Esophagus squamous epithelium (tissue), 5 donors: ENCODE results near the gene TNS1. TPM values are rescaled to one million over a fixed set of nuclear protein-coding genes. Genes with fewer than 3 reads are reported as not detected.

ENCODE experiments used
- DNase-seq: peaks from one replicate; lab custom pipeline; 2025; lab: John Stamatoyannopoulos, UW
- H3K27ac ChIP-seq, 4 donors: fragments of 200-600 bp; sonication (generic); one replicate each; pipeline ENCODE4 v1.5.1; 2016 to 2019; ENCODE audit warnings: mild to moderate bottlenecking in 1 of 4
- H3K27me3 ChIP-seq, 4 donors: fragments of 200-600 bp; sonication (generic); 1 replicate in 3 of 4; 2 replicates in 1 of 4; pipeline versions ENCODE4 v1.5.1 to v1.6.0; 2017 to 2021; ENCODE audit warnings: antibody characterized with exemption in 1 of 4
- H3K36me3 ChIP-seq, 3 donors: fragments of 200-600 bp; sonication (generic); one replicate each; pipeline ENCODE4 v1.5.1; 2016 to 2019
- H3K4me1 ChIP-seq, 3 donors: fragments of 200-600 bp; sonication (generic); one replicate each; pipeline ENCODE4 v1.5.1; 2017 to 2019
- H3K4me3 ChIP-seq, 4 donors: fragments of 200-600 bp; sonication (generic); 1 replicate in 3 of 4; 2 replicates in 1 of 4; pipeline ENCODE4 v1.5.1; 2016 to 2019; ENCODE audit warnings: mild to moderate bottlenecking in 2 of 4, moderate library complexity in 1 of 4
- H3K9me3 ChIP-seq, 3 donors: fragments of 200-600 bp; sonication (generic); one replicate each; pipeline ENCODE4 v1.5.1; 2016 to 2019
- CTCF ChIP-seq, 6 experiments: fragments of 450-650 bp in 4 of 6; fragments of 200-600 bp in 2 of 6; sonication (generic) in 2 of 6; IDR thresholded peaks; one replicate each; pipeline ENCODE4 v1.5.1; 2016 to 2019; ENCODE audit warnings: antibody characterized with exemption in 6 of 6, mild to moderate bottlenecking in 4 of 6, moderate library complexity in 4 of 6
- POLR2A ChIP-seq, 4 donors: fragments of 450-650 bp; IDR thresholded peaks; one replicate each; pipeline ENCODE4 v1.6.1; 2017; ENCODE audit warnings: antibody characterized with exemption in 4 of 4, mild to moderate bottlenecking in 4 of 4, moderate library complexity in 3 of 4
- WGBS, 2 donors: methylation state at CpG; one replicate each; pipeline ENCODE4 v1.1.5; 2018; 5-methylcytosine and 5-hydroxymethylcytosine counted together
- intact Hi-C: fragments of 100-400 bp; cut with DNase I; formaldehyde crosslinking; loops from one replicate; pipeline ENCODE4 v1.15.0; 2022
- total RNA-seq, 4 donors: library from RNA; depleted of rRNA; stranded (reverse); fragments of >200 nt; gene quantifications; one replicate each; pipeline ENCODE4 v1.1.0, GENCODE V29; 2016
- donor health status: DM: yes; HTN: yes; CAD: no.

The TNS1 gene
- total RNA-seq, 4 donors from 2014 or later: 34.7 to 201 (median 59.2) TPM

GRCh38 chr2:217847115-217847514, 155.7 kb downstream of the TNS1 start:
- H3K36me3 ChIP-seq: peaks cover 0 to 48% (median 14%) of the 10 kb centered on the region in 3 donors
- H3K27ac ChIP-seq: peak overlapping the region; percentile 9 to 86 (median 46)
- H3K4me1 ChIP-seq: peaks cover 23 to 84% (median 44%) of the 10 kb centered on the region in 3 donors
- TF ChIP-seq POLR2A (IDR thresholded peaks at IDR 0.05) (no peak), CTCF (IDR thresholded peaks at IDR 0.05) (no peak)
- no peak for DNase-seq
- no peak overlapping the region for H3K4me3 ChIP-seq
- H3K27me3 ChIP-seq: no peaks in the 10 kb centered on the region
- 85 to 94% methylated on average over 2 of the region's 2 CpGs for WGBS, 2 donors
- intact Hi-C loops: no loop called here
- H3K9me3 ChIP-seq: no peaks in the 10 kb centered on the region

GRCh38 chr2:217846321-217846743, 156.5 kb downstream of the TNS1 start:
- no peak for DNase-seq

GRCh38 chr2:217845301-217845700, 157.5 kb downstream of the TNS1 start:
- Histone ChIP-seq H3K27me3 (no peaks in the 10 kb centered on the region), H3K4me1 (peaks cover 5 to 84% (median 35%) of the 10 kb centered on the region in 3 donors), H3K9me3 (no peaks in the 10 kb centered on the region), H3K4me3 (no peak overlapping the region), H3K27ac (peak overlapping the region in 2 of 4 donors; percentile 35 to 86), H3K36me3 (peaks cover 0 to 53% (median 14%) of the 10 kb centered on the region in 3 donors)
- 100% methylated on average over 1 of the region's 1 CpG for WGBS, 2 donors
- TF ChIP-seq POLR2A (IDR thresholded peaks at IDR 0.05) (no peak), CTCF (IDR thresholded peaks at IDR 0.05) (no peak)
- DNase-seq: no peak
- intact Hi-C loops: no loop called here

More at GRCh38 chr2:217846321-217846743, 156.5 kb downstream of the TNS1 start:
- Histone ChIP-seq H3K36me3 (peaks cover 0 to 48% (median 14%) of the 10 kb centered on the region in 3 donors), H3K4me3 (no peak overlapping the region), H3K9me3 (no peaks in the 10 kb centered on the region), H3K4me1 (peaks cover 15 to 84% (median 43%) of the 10 kb centered on the region in 3 donors), H3K27me3 (no peaks in the 10 kb centered on the region), H3K27ac (peak overlapping the region; percentile 25 to 86 (median 46))
- intact Hi-C loops: no loop called here
- no peak for TF ChIP-seq POLR2A (IDR thresholded peaks at IDR 0.05)
- TF ChIP-seq CTCF (IDR thresholded peaks at IDR 0.05): no peak
- WGBS, 2 donors: 33 to 54% methylated on average over 1 to 2 of the region's 3 CpGs

GRCh38 chr2:217844696-217845095, 158.1 kb downstream of the TNS1 start:
- intact Hi-C loops: no loop called here
- Histone ChIP-seq H3K36me3 (peaks cover 0 to 59% (median 14%) of the 10 kb centered on the region in 3 donors), H3K9me3 (no peaks in the 10 kb centered on the region), H3K27ac (no peak overlapping the region), H3K4me3 (no peak overlapping the region), H3K27me3 (no peaks in the 10 kb centered on the region), H3K4me1 (peaks cover 0 to 84% (median 29%) of the 10 kb centered on the region in 3 donors)
- WGBS, 2 donors: 63 to 88% methylated on average over 1 of the region's 1 CpG
- no peak for DNase-seq
- TF ChIP-seq CTCF (IDR thresholded peaks at IDR 0.05) (no peak), POLR2A (IDR thresholded peaks at IDR 0.05) (no peak)

GRCh38 chr2:217843324-217843723, 159.5 kb downstream of the TNS1 start:
- intact Hi-C loops: no loop called here
- no peaks in the 10 kb centered on the region for H3K27me3 ChIP-seq
- no peak for DNase-seq
- no peaks in the 10 kb centered on the region for H3K9me3 ChIP-seq
- peak overlapping the region in 2 of 4 donors; percentile 41 to 90 for H3K27ac ChIP-seq
- WGBS, 2 donors: 61 to 67% methylated on average over 1 of the region's 1 CpG
- H3K4me3 ChIP-seq: no peak overlapping the region
- peaks cover 0 to 86% (median 33%) of the 10 kb centered on the region in 3 donors for H3K4me1 ChIP-seq
- TF ChIP-seq CTCF (IDR thresholded peaks at IDR 0.05) (no peak), POLR2A (IDR thresholded peaks at IDR 0.05) (no peak)
- peaks cover 0 to 52% (median 11%) of the 10 kb centered on the region in 3 donors for H3K36me3 ChIP-seq
